ENCODE measurements around the gene SLC25A6.

DNA sequence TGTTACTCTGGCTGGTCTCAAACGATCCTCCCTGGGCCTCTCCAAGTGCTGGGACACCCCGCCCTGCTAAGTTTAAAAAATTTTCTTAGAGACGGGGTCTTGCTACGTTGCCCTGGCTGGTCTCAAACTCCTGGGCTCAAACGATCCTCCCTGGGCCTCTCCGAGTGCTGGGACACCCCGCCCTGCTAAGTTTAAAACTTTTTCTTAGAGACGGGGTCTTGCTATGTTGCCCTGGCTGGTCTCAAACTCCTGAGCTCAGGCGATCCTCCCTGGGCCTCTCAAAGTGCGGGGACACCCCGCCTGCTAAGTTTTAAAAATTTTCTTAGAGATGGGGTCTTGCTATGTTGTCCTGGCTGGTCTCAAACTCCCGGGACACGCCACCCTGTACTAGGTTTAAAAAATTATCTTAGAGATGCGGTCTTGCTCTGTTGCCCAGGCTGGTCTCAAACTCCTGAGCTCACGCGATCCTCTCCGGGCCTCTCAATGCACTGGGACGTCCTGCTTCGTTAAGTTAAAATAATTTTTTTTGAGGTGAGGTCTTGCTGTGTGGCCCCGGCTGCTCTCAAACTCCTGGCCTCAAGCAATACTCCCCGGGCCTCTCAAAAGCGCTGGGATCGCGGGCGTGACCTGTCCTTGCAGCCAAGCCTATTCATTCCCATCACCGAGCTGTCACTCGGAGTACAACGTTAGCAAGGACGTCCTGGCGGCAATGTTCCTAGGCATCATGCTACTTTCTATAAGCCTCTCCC, 1.1 kb downstream of the SLC25A6 start:
- TF ChIP-seq CTCF (IDR thresholded peaks at IDR 0.05) (no peak), POLR2AphosphoS5 (IDR thresholded peaks at IDR 0.05) (no peak), POLR2A (IDR thresholded peaks at IDR 0.05) (no peak)

Data from prostate gland (tissue), 2 donors.